Bone marrow (tissue), 2 donors: ENCODE results near the gene EBLN2.

ENCODE experiments used
- DNase-seq, 2 donors: peaks; one replicate each; lab custom pipeline; 2025; lab: John Stamatoyannopoulos, UW

Gene EBLN2

DNA sequence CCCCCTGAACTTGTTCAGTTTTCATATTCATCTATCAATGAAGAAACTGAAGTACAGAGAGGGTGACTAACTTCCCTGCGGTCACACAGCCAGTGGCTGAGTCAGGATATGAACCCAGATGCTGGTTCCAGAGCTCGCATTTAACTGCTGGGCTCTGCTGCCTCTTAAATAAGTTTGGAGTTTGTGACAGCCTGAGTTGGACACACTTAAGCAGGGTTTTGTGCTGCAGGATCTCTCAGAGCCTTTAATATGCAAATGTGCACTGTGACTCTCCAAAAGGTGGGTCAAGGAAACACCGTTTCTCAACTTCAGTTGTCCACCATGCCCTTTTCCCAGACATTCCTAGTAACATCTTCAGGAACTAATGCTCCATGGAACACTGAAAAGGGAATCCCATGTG, 45.8 kb downstream of the EBLN2 start:
- no peak for DNase-seq

DNA sequence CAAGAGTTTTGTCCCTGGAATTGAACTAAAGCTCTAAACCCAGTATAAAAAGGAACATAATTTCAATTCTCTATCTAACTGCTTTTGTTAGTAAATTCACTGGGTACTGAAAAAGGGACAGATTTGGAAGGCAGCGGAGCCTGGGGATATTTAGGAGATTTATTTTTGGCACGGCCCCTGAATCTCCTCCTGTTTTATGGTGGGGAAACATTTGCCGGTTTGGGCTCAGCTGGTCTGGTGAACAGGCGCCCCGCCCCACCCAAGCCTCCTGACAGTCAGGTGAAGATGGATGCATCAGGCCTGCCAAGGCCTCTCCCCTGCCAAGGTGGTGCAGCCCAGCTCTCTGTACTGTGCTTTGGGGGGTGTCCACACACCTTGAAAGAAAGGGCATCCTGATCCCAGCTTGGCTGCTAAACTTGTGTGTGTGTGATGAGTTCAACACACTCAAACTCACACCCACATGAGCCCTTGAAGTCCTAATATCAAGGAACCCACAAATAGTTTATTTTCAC, 46.3 kb downstream of the EBLN2 start:
- no peak for DNase-seq

DNA sequence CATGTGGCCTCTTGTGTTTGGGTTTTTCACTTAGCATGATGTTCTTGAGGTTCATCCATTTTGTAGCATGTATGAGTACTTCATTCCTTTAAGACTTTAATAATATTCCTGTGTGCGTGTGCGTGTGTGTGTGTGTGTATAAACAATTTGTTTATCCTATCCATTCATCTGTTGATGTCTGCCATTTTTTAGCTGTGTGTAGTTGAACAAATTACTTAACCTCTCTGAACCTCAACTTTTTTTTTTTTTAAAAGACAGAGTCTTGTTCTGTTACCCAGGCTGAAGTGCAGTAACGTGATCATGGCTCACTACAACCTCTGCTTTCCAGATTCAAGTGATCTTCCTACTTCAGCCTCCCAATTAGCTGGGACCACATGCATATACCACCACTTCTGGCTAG, 47.3 kb downstream of the EBLN2 start:
- DNase-seq: no peak

DNA sequence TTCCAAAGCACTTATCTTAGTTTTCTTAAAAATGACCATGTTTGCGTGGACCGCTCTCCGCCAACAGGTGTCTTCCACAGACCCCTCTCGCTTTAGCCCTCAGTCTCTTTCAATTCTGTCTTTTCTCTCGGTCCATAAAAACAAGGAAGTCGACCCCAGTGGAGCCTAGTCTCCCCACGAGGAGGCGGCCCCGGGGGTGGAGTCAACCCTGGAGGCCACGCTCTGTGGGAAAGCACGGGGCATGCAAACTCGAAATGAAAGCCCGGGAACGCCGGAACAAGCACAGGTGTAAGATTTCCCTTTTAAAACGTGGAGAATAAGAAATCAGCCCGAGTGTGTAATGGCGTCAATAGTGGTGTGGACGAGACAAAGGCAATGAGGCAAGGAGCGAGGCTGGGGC, 49.1 kb downstream of the EBLN2 start:
- no peak for DNase-seq
